H9 (cell line): ENCODE results near the gene IFNW1. TPM values are rescaled to one million over a fixed set of nuclear protein-coding genes. Genes with fewer than 3 reads are reported as not detected.

Experiments used
- DNase-seq: peaks from one replicate; pipeline ENCODE4 v3.0.0-alpha.2; 2017
- H2AFZ ChIP-seq: one replicate; pipeline ENCODE4 v1.6.1; 2013; ENCODE audit warnings: mild to moderate bottlenecking, low read length, control low read depth, moderate library complexity
- H2AK5ac ChIP-seq: 2 replicates; pipeline ENCODE4 v1.6.1; 2013; ENCODE audit warnings: low read length, control low read depth, mixed read lengths; ENCODE audit not compliant: insufficient read length
- H2BK120ac ChIP-seq: one replicate; pipeline ENCODE4 v1.6.1; 2013; ENCODE audit warnings: low read depth, mild to moderate bottlenecking, low read length, control low read depth, inconsistent platforms; ENCODE audit not compliant: poor library complexity, severe bottlenecking
- H2BK12ac ChIP-seq: 2 replicates; pipeline ENCODE4 v1.6.1; 2013; ENCODE audit warnings: low read length, control low read depth, mixed read lengths, low read depth; ENCODE audit not compliant: insufficient read length
- H2BK15ac ChIP-seq: 2 replicates; pipeline ENCODE4 v1.6.1; 2013; ENCODE audit warnings: low read depth, low read length, control low read depth
- H2BK20ac ChIP-seq: one replicate; pipeline ENCODE4 v1.6.1; 2013; ENCODE audit warnings: low read depth, mild to moderate bottlenecking, low read length, control low read depth, inconsistent platforms; ENCODE audit not compliant: poor library complexity, severe bottlenecking
- H2BK5ac ChIP-seq: 2 replicates; pipeline ENCODE4 v1.6.1; 2013; ENCODE audit warnings: low read length, control low read depth, mixed read lengths; ENCODE audit not compliant: insufficient read length
- H3K14ac ChIP-seq: 2 replicates; pipeline ENCODE4 v1.6.1; 2013; ENCODE audit warnings: low read length, control low read depth; ENCODE audit not compliant: insufficient read depth
- H3K18ac ChIP-seq: 2 replicates; pipeline ENCODE4 v1.6.1; 2013; ENCODE audit warnings: low read depth, mild to moderate bottlenecking, mixed read lengths, low read length, control low read depth; ENCODE audit not compliant: insufficient read length
- H3K23ac ChIP-seq: 2 replicates; pipeline ENCODE4 v1.6.1; 2013; ENCODE audit warnings: low read length, control low read depth, mixed read lengths, low read depth; ENCODE audit not compliant: insufficient read length
- H3K23me2 ChIP-seq: 2 replicates; pipeline ENCODE4 v1.6.1; 2013; ENCODE audit warnings: low read depth, mild to moderate bottlenecking, mixed read lengths, low read length, control low read depth; ENCODE audit not compliant: insufficient read length, poor library complexity, severe bottlenecking
- H3K27ac ChIP-seq: 2 replicates; pipeline ENCODE4 v1.5.1; 2013; ENCODE audit warnings: low read length, control low read depth, mixed read lengths, low read depth; ENCODE audit not compliant: insufficient read length
- H3K27me3 ChIP-seq: 2 replicates; pipeline ENCODE4 v1.6.1; 2013; ENCODE audit warnings: low read length, control low read depth, inconsistent platforms; ENCODE audit not compliant: insufficient read depth
- H3K4ac ChIP-seq: 2 replicates; pipeline ENCODE4 v1.6.1; 2013; ENCODE audit warnings: low read depth, mild to moderate bottlenecking, control low read depth, inconsistent platforms, low read length, moderate library complexity
- H3K4me1 ChIP-seq: 2 replicates; pipeline ENCODE4 v1.6.1; 2013; ENCODE audit warnings: low read length, control low read depth, inconsistent platforms; ENCODE audit not compliant: insufficient read depth
- H3K4me2 ChIP-seq: 2 replicates; pipeline ENCODE4 v1.6.1; 2013; ENCODE audit warnings: low read length, control low read depth, mixed read lengths; ENCODE audit not compliant: insufficient read length, insufficient read depth
- H3K56ac ChIP-seq: 2 replicates; pipeline ENCODE4 v1.6.1; 2013; ENCODE audit warnings: low read depth, mild to moderate bottlenecking, mixed read lengths, low read length, control low read depth; ENCODE audit not compliant: insufficient read length
- H3K79me1 ChIP-seq: 2 replicates; pipeline ENCODE4 v1.6.1; 2013; ENCODE audit warnings: low read depth, mild to moderate bottlenecking, moderate library complexity, low read length, control low read depth, inconsistent platforms; ENCODE audit not compliant: insufficient read depth, poor library complexity, severe bottlenecking
- H3K79me2 ChIP-seq: 2 replicates; pipeline ENCODE4 v1.6.1; 2013; ENCODE audit warnings: low read length, control low read depth, inconsistent platforms; ENCODE audit not compliant: insufficient read depth
- H3K9ac ChIP-seq: 2 replicates; pipeline ENCODE4 v1.6.1; 2013; ENCODE audit warnings: low read length, control low read depth, mixed read lengths; ENCODE audit not compliant: insufficient read length; ENCODE audit errors: extremely low read depth
- H3K9me3 ChIP-seq: one replicate; pipeline ENCODE4 v1.6.1; 2013; ENCODE audit warnings: low read depth, low read length, inconsistent platforms; ENCODE audit not compliant: control insufficient read depth
- H3T11ph ChIP-seq: one replicate; pipeline ENCODE4 v1.6.1; 2013; ENCODE audit warnings: mild to moderate bottlenecking, low read length, control low read depth, inconsistent platforms
- H4K20me1 ChIP-seq: one replicate; pipeline ENCODE4 v1.6.1; 2013; ENCODE audit not compliant: control insufficient read depth, insufficient read length, insufficient read depth
- H4K5ac ChIP-seq: 2 replicates; pipeline ENCODE4 v1.6.1; 2013; ENCODE audit warnings: low read depth, mild to moderate bottlenecking, mixed read lengths, low read length, control low read depth; ENCODE audit not compliant: insufficient read length
- H4K8ac ChIP-seq: replicated peaks from 2 replicates; pipeline ENCODE4 v1.6.1; 2013; ENCODE audit warnings: low read length, control low read depth, mixed read lengths, low read depth; ENCODE audit not compliant: insufficient read length
- H4K91ac ChIP-seq: 2 replicates; pipeline ENCODE4 v1.6.1; 2013; ENCODE audit warnings: low read depth, mild to moderate bottlenecking, moderate library complexity, mixed read lengths, low read length, control low read depth; ENCODE audit not compliant: insufficient read length
- H3K27ac Mint-ChIP-seq, 3 experiments: 2 replicates in 2 of 3; 3 replicates in 1 of 3; pipeline ENCODE4 v1.8.0; 2020 to 2021; ENCODE audit warnings: mixed read lengths in 3 of 3, mild to moderate bottlenecking in 1 of 3, moderate library complexity in 1 of 3
- H3K27me3 Mint-ChIP-seq: 2 replicates; pipeline ENCODE4 v1.8.0; 2021; ENCODE audit warnings: low read depth, mild to moderate bottlenecking, moderate library complexity, mixed read lengths
- H3K36me3 Mint-ChIP-seq, 3 experiments: 2 replicates in 2 of 3; 3 replicates in 1 of 3; pipeline ENCODE4 v1.8.0; 2020 to 2021; ENCODE audit warnings: low read depth in 3 of 3, mixed read lengths in 3 of 3; ENCODE audit not compliant: insufficient read depth in 1 of 3
- H3K4me1 Mint-ChIP-seq, 2 experiments: 2 replicates each; pipeline ENCODE4 v1.8.0; 2020; ENCODE audit warnings: mixed read lengths in 2 of 2
- H3K4me3 Mint-ChIP-seq, 2 experiments: 2 replicates in 1 of 2; 3 replicates in 1 of 2; pipeline ENCODE4 v1.8.0; 2020 to 2021; ENCODE audit warnings: mild to moderate bottlenecking in 2 of 2, mixed read lengths in 2 of 2, moderate library complexity in 1 of 2
- H3K9me3 Mint-ChIP-seq, 2 experiments: 2 replicates in 1 of 2; 3 replicates in 1 of 2; pipeline ENCODE4 v1.8.0; 2020; ENCODE audit warnings: mild to moderate bottlenecking in 2 of 2, mixed read lengths in 2 of 2, moderate library complexity in 1 of 2
- CTCF ChIP-seq: fragments of 200-600 bp; sonication (generic); conservative IDR thresholded peaks from 3 replicates; pipeline ENCODE4 v1.8.0; 2021; ENCODE audit warnings: antibody characterized with exemption, mild to moderate bottlenecking
- WGBS: extraction: QIAGEN DNeasy Blood & Tissue Kit; methylation state at CpG from one replicate; pipeline ENCODE4 v1.1.7; 2013; ENCODE audit warnings: missing lambda C conversion rate, low lambda C conversion rate, mixed read lengths; ENCODE audit not compliant: insufficient read length; ENCODE audit errors: extremely low coverage; 5-methylcytosine and 5-hydroxymethylcytosine counted together
- total RNA-seq: library from RNA; stranded (reverse); gene quantifications from 2 replicates; pipeline ENCODE4 v1.2.1, GENCODE V29; 2021

IFNW1 gene
- total RNA-seq, 1 experiment from 2014 or later, result not detected

GRCh38 chr9:21174671-21175070, 33.0 kb upstream of the IFNW1 start:
- H3K14ac ChIP-seq, result no peak overlapping the region
- no peaks in the 10 kb centered on the region for H4K20me1 ChIP-seq
- no peaks in the 10 kb centered on the region for H3K9me3 ChIP-seq
- no peak overlapping the region for H2AK5ac ChIP-seq
- H3K27me3 Mint-ChIP-seq, result peaks cover 4% of the 10 kb centered on the region
- H3K23me2 ChIP-seq, result no peaks in the 10 kb centered on the region
- H3T11ph ChIP-seq, result no peak overlapping the region
- H3K79me2 ChIP-seq, result no peaks in the 10 kb centered on the region
- no peak overlapping the region for H2AFZ ChIP-seq
- no peaks in the 10 kb centered on the region for H3K27me3 ChIP-seq
- no peaks in the 10 kb centered on the region for H3K36me3 Mint-ChIP-seq
- H3K4me1 Mint-ChIP-seq, result no peaks in the 10 kb centered on the region
- no peak overlapping the region for H3K27ac Mint-ChIP-seq
- H3K4me3 Mint-ChIP-seq, result no peak overlapping the region
- H3K4ac ChIP-seq, result no peak overlapping the region
- H3K23ac ChIP-seq, result no peak overlapping the region
- no peak overlapping the region for H3K27ac ChIP-seq
- no peaks in the 10 kb centered on the region for H3K4me1 ChIP-seq
- H2BK120ac ChIP-seq, result no peak overlapping the region
- no peak overlapping the region for H4K5ac ChIP-seq
- no peak overlapping the region for H2BK5ac ChIP-seq
- no peak overlapping the region for H3K9ac ChIP-seq
- no peak for DNase-seq
- no peaks in the 10 kb centered on the region for H3K9me3 Mint-ChIP-seq
- no CpG with 5 or more reads among the region's 2 CpGs for WGBS
- no peak overlapping the region for H2BK15ac ChIP-seq
- no peak overlapping the region for H2BK12ac ChIP-seq
- no peak overlapping the region for H4K8ac ChIP-seq
- H3K18ac ChIP-seq, result no peak overlapping the region
- no peaks in the 10 kb centered on the region for H3K79me1 ChIP-seq
- no peak for TF ChIP-seq CTCF
- no peak overlapping the region for H4K91ac ChIP-seq
- no peak overlapping the region for H2BK20ac ChIP-seq
- H3K4me2 ChIP-seq, result no peak overlapping the region
- H3K56ac ChIP-seq, result no peak overlapping the region
